OCI-LY7 (cell line): Measurements from ENCODE around the gene UBE2M. TPM values are rescaled to one million over a fixed set of nuclear protein-coding genes. Genes with fewer than 3 reads are reported as not detected.
A peak's percentile ranks its signal among the peaks of the same experiment; 100 is the strongest.

Experiments used
- BruUV-seq: library from RNA; stranded (reverse); fragments of 400-500 nt; replicated peaks from 2 replicates; lab custom pipeline; 2021; lab: Mats Ljungman, UMichigan
- CTCF ChIA-PET: fragments of 300-600 bp; sonication (Branson Sonifier 250); formaldehyde crosslinking; loops from one replicate; lab custom pipeline; 2022; ENCODE audit warnings: antibody characterized with exemption; ENCODE audit not compliant: unreplicated experiment; lab: Charles Lee
- POLR2A ChIA-PET: fragments of 300-600 bp; sonication (Branson Sonifier 250); formaldehyde crosslinking; loops from one replicate; lab custom pipeline; 2022; ENCODE audit warnings: antibody characterized with exemption; lab: Charles Lee
- DNase-seq: peaks from one replicate; pipeline ENCODE4 v3.0.0-alpha.2; 2015; ENCODE audit warnings: low spot score
- H2AFZ ChIP-seq: fragments of 200-600 bp; sonication (generic), shearing (Covaris generic); 2 replicates; pipeline ENCODE4 v1.6.1; 2014; ENCODE audit warnings: mild to moderate bottlenecking, antibody characterized with exemption, low read length, moderate library complexity
- H3K27ac ChIP-seq: fragments of 200-600 bp; sonication (generic); 2 replicates; pipeline ENCODE4 v1.5.1; 2014; ENCODE audit warnings: mixed run types, low read depth, mild to moderate bottlenecking, moderate library complexity, low read length, inconsistent platforms; ENCODE audit not compliant: poor library complexity, severe bottlenecking
- H3K36me3 ChIP-seq: fragments of 200-600 bp; sonication (generic); 2 replicates; pipeline ENCODE4 v1.6.1; 2014; ENCODE audit warnings: mild to moderate bottlenecking, antibody characterized with exemption, low read length, moderate library complexity, mixed read lengths; ENCODE audit not compliant: insufficient read depth
- H3K4me1 ChIP-seq: fragments of 200-600 bp; sonication (generic); 2 replicates; pipeline ENCODE4 v1.5.1; 2014; ENCODE audit warnings: mild to moderate bottlenecking, low read length; ENCODE audit not compliant: insufficient read depth, poor library complexity, severe bottlenecking
- H3K4me2 ChIP-seq: fragments of 200-600 bp; sonication (generic); 2 replicates; pipeline ENCODE4 v1.6.1; 2014; ENCODE audit warnings: mild to moderate bottlenecking, low read length
- H3K4me3 ChIP-seq: fragments of 200-600 bp; sonication (generic); 2 replicates; pipeline ENCODE4 v1.5.1; 2014; ENCODE audit warnings: mild to moderate bottlenecking, low read depth, low read length; ENCODE audit not compliant: poor library complexity, severe bottlenecking
- H3K79me2 ChIP-seq: fragments of 200-600 bp; sonication (generic); 2 replicates; pipeline ENCODE4 v1.6.1; 2016; ENCODE audit warnings: low read depth, mild to moderate bottlenecking, low read length, moderate library complexity, mixed read lengths; ENCODE audit not compliant: insufficient read depth
- H3K9me2 ChIP-seq: fragments of 200-600 bp; sonication (generic); 2 replicates; pipeline ENCODE4 v1.6.1; 2016; ENCODE audit warnings: mild to moderate bottlenecking, low read length, mixed read lengths; ENCODE audit not compliant: insufficient read depth
- H3K9me3 ChIP-seq: fragments of 200-600 bp; sonication (generic); 2 replicates; pipeline ENCODE4 v1.6.1; 2014; ENCODE audit warnings: mild to moderate bottlenecking, mixed run types, low read length, mixed read lengths
- H4K20me1 ChIP-seq: fragments of 200-600 bp; sonication (generic); 2 replicates; pipeline ENCODE4 v1.6.1; 2014; ENCODE audit warnings: mild to moderate bottlenecking, antibody characterized with exemption, low read length, moderate library complexity, mixed read lengths; ENCODE audit not compliant: insufficient read depth
- CTCF ChIP-seq: fragments of 200-600 bp; sonication (generic); conservative IDR thresholded peaks from 2 replicates; pipeline ENCODE4 v1.5.1; 2014; ENCODE audit warnings: mild to moderate bottlenecking, antibody characterized with exemption, low read length, moderate library complexity, mixed read lengths
- EZH2phosphoT487 ChIP-seq: fragments of 200-600 bp; sonication (generic); IDR thresholded peaks from 2 replicates; pipeline ENCODE4 v1.6.1; 2018; ENCODE audit warnings: low read depth, borderline replicate concordance, mild to moderate bottlenecking, mixed run types, antibody characterized with exemption, low read length, moderate library complexity, mixed read lengths
- intact Hi-C: fragments of 100-400 bp; cut with micrococcal nuclease; formaldehyde crosslinking; loops from one replicate; pipeline ENCODE4 v1.10.0; 2022; ENCODE audit not compliant: unreplicated experiment
- total RNA-seq, 2 experiments: library from RNA; depleted of rRNA in 1 of 2; stranded (reverse); fragments of >200 nt in 1 of 2; shearing (Covaris generic) in 1 of 2; gene quantifications; 2 replicates each; pipeline ENCODE4 v1.2.3, GENCODE V29; 2014 to 2022

UBE2M gene
- total RNA-seq, 2 experiments from 2014 or later, result 101 to 117 TPM

- no TSS peak for BruUV-seq
- ChIA-PET POLR2A (no interaction called here), CTCF (interaction anchor here (0.5 kb wide), 1 partner anchor 748 kb away, joined by 15 read pairs; the partner anchor contains the start of gene ZNF552)
- no peak overlapping the region for H3K27ac ChIP-seq
- H3K4me2 ChIP-seq, result peak overlapping the region; percentile 33; the same call in 1 of the 2 replicates
- no peak overlapping the region for H2AFZ ChIP-seq
- H3K4me1 ChIP-seq, result peaks cover 24% of the 10 kb centered on the region
- H3K4me3 ChIP-seq, result no peak overlapping the region
- DNase-seq, result no peak
- TF ChIP-seq EZH2phosphoT487, result no peak
- TF ChIP-seq CTCF, result no peak
- H3K9me3 ChIP-seq, result no peaks in the 10 kb centered on the region
- H3K36me3 ChIP-seq, result peaks cover 9% of the 10 kb centered on the region; the same call in 1 of the 2 replicates
- intact Hi-C loops, result no loop called here
- peaks cover 7% of the 10 kb centered on the region for H3K79me2 ChIP-seq
- no peaks in the 10 kb centered on the region for H4K20me1 ChIP-seq
- H3K9me2 ChIP-seq, result no peaks in the 10 kb centered on the region
Measured at GRCh38 chr19:58562122-58563033, 4.0 kb upstream of the UBE2M start.

- H3K27ac ChIP-seq, result no peak overlapping the region
- TF ChIP-seq EZH2phosphoT487 (no peak), CTCF (no peak)
- no TSS peak for BruUV-seq
- H3K9me3 ChIP-seq, result no peaks in the 10 kb centered on the region
- no peaks in the 10 kb centered on the region for H4K20me1 ChIP-seq
- peaks cover 29% of the 10 kb centered on the region for H3K4me1 ChIP-seq
- peaks cover 17% of the 10 kb centered on the region; the same call in 1 of the 2 replicates for H3K36me3 ChIP-seq
- no peak for DNase-seq
- peak overlapping the region; percentile 33; the same call in 1 of the 2 replicates for H3K4me2 ChIP-seq
- H3K9me2 ChIP-seq, result no peaks in the 10 kb centered on the region
- no peak overlapping the region for H3K4me3 ChIP-seq
- intact Hi-C loops, result no loop called here
- POLR2A ChIA-PET, result no interaction called here
- no peak overlapping the region for H2AFZ ChIP-seq
- peaks cover 16% of the 10 kb centered on the region for H3K79me2 ChIP-seq
- CTCF ChIA-PET, result interaction anchor here (0.5 to 0.6 kb wide), 2 partner anchors 20 to 747 kb away, joined by 3 to 15 read pairs; partner anchors contain the start of gene ZNF552
Measured at GRCh38 chr19:58561373-58562121, 3.1 kb upstream of the UBE2M start.
